K562 (cell line): Measurements from ENCODE around the gene RELCH. TPM values are rescaled to one million over a fixed set of nuclear protein-coding genes. Genes with fewer than 3 reads are reported as not detected.

Experiments used
- CAMTA2 ChIP-seq: fragments of 250-450 bp; sonication (Bioruptor Pico); conservative IDR thresholded peaks from 2 replicates; pipeline ENCODE4 v1.5.1; 2022
- CBX3 ChIP-seq, 2 experiments: IDR thresholded peaks; 1 replicate in 1 of 2; 2 replicates in 1 of 2; pipeline ENCODE4 v1.6.1; 2012; ENCODE audit warnings: inconsistent platforms in 2 of 2, low read length in 2 of 2, borderline replicate concordance in 1 of 2, control low read depth in 1 of 2
- EZH2 ChIP-seq: IDR thresholded peaks from 2 replicates; pipeline ENCODE4 v1.6.1; 2012; ENCODE audit warnings: low read depth, mild to moderate bottlenecking, inconsistent platforms, low read length, borderline replicate concordance
- GABPB1 ChIP-seq: sonication (generic); formaldehyde crosslinking; IDR thresholded peaks from 2 replicates; pipeline ENCODE4 v1.8.0; 2022; ENCODE audit warnings: mild to moderate bottlenecking, missing genetic modification reagents
- MYC ChIP-seq, 2 experiments: fragments of 250-450 bp in 1 of 2; sonication (Bioruptor Pico) in 1 of 2; IDR thresholded peaks; 2 replicates each; pipeline versions ENCODE4 v1.5.1 to v1.6.1; 2012 to 2021; ENCODE audit warnings: low read depth in 2 of 2, borderline replicate concordance in 1 of 2, improper control_type of control experiment in 1 of 2, low read length in 1 of 2, mild to moderate bottlenecking in 1 of 2, moderate library complexity in 1 of 2
- POLR2B ChIP-seq: fragments of 450-650 bp; IDR thresholded peaks from 2 replicates; pipeline ENCODE4 v1.6.1; 2018; ENCODE audit warnings: low read depth; ENCODE audit not compliant: partially characterized antibody
- ZBTB7A ChIP-seq: IDR thresholded peaks from 2 replicates; pipeline ENCODE4 v1.6.1; 2011; ENCODE audit warnings: low read depth, mild to moderate bottlenecking, low read length, moderate library complexity, borderline replicate concordance; ENCODE audit not compliant: control insufficient read depth
- ZKSCAN1 ChIP-seq: fragments of 150-350 bp; IDR thresholded peaks from 2 replicates; pipeline ENCODE4 v1.6.1; 2016; ENCODE audit warnings: low read depth, low read length
- ZNF146 ChIP-seq: IDR thresholded peaks from one replicate; pipeline ENCODE4 v1.6.1; 2018; ENCODE audit warnings: missing compliant biosample characterization; ENCODE audit not compliant: unreplicated experiment
- ZNF212 ChIP-seq: fragments of 450-650 bp; formaldehyde crosslinking; IDR thresholded peaks from 2 replicates; pipeline ENCODE4 v1.4.0; 2020; ENCODE audit warnings: mild to moderate bottlenecking
- ZNF766 ChIP-seq: fragments of 200-800 bp; sonication (Bioruptor generic); conservative IDR thresholded peaks from 2 replicates; pipeline ENCODE4 v1.6.1; 2016; ENCODE audit warnings: missing genetic modification characterization, missing compliant biosample characterization
- polyA plus RNA-seq, 8 experiments: library from polyadenylated mRNA; depleted of rRNA in 4 of 8; stranded (reverse) in 5 of 8; unstranded in 3 of 8; fragments of >200 nt; fragmentation: Nextera tagmentation in 2 of 8; fragmentation: Illumina TruSeq in 1 of 8; extraction: Ambion mirVana in 2 of 8; extraction: Trizol in 1 of 8; gene quantifications; 2 replicates each; pipeline versions ENCODE4 v1.2.1 to v1.2.3, GENCODE V29; 2011 to 2014; ENCODE audit warnings: inconsistent platforms in 1 of 8, missing spikeins in 1 of 8
- total RNA-seq, 7 experiments: library from RNA; depleted of rRNA in 6 of 7; stranded (reverse); fragments of >200 nt in 6 of 7; fragmentation: Illumina TruSeq in 2 of 7; extraction: Trizol in 2 of 7; gene quantifications; 2 replicates each; pipeline versions ENCODE4 v1.2.1 to v1.2.3, GENCODE V29; 2011 to 2021; ENCODE audit warnings: low replicate concordance in 1 of 7
- TF ChIP-seq, protein P1 (sequence below): fragments of 450-650 bp; IDR thresholded peaks from 2 replicates; pipeline ENCODE4 v1.6.1; 2014; ENCODE audit warnings: low read depth, mild to moderate bottlenecking, moderate library complexity, borderline replicate concordance
- TF ChIP-seq, protein P2 (sequence below): fragments of 250-450 bp; sonication (Bioruptor Pico); IDR thresholded peaks from 2 replicates; pipeline ENCODE4 v1.5.0; 2022; ENCODE audit warnings: mild to moderate bottlenecking
- TF ChIP-seq, protein P3 (sequence below): sonication (generic); formaldehyde crosslinking; IDR thresholded peaks from 2 replicates; pipeline ENCODE4 v1.8.0; 2022; ENCODE audit warnings: missing genetic modification reagents, mild to moderate bottlenecking, borderline replicate concordance
- TF ChIP-seq, protein P4 (sequence below), 2 experiments: IDR thresholded peaks; 2 replicates each; pipeline ENCODE4 v1.6.1; 2012; ENCODE audit warnings: improper control_type of control experiment in 2 of 2, low read depth in 2 of 2, low read length in 2 of 2, borderline replicate concordance in 1 of 2
- TF ChIP-seq, protein P5 (sequence below): sonication (generic); formaldehyde crosslinking; IDR thresholded peaks from 2 replicates; pipeline ENCODE4 v1.8.1; 2022; ENCODE audit warnings: missing genetic modification reagents
- TF ChIP-seq, protein P6 (sequence below): fragments of 250-450 bp; sonication (Bioruptor Pico); IDR thresholded peaks from 2 replicates; pipeline ENCODE4 v1.4.0; 2020

Gene RELCH
- total and polyA plus RNA-seq, 9 of the 15 experiments (the other 6 are each of a cell fraction or from before 2014, with no cell fraction given), result 1.4 to 13.6 (median 7.6) TPM

DNA sequence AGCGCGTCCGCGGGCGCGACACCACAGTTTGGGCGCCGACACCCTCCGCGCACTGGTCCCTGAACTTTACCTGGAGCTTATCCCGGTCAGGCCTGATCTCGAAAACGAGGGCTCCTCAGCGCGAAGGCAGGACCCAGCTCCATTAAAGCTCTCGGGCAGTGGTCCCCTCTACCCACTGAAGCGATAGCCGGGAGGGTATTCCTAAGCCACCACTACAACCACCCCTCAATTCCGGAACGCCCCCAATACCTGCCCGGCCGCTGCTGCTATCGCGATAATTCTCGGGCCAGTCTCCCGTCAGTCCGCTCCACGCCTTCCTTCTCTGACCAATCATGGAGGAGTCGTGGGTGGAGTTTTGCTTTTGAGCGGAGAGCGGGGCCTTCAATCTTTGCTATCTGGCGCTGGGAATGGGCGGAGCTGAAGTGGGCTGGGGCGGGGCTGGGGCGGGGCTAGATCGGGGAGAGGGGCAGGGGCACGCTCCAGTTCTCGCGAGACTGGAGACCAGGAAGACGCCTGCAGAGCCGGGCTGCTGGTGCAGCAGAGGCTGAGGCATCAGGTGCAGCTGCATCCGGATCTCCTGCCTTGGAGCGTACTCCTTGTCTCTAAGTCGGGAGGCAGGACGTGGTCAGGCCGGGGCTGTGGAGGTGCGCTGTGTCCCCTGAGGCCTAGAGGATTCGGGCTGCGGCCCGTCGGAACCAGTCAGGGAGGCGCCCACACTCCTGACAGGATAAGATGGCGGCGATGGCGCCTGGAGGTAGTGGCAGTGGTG, at the start of gene RELCH, which contains the start of gene PIGN (continued):
- TF ChIP-seq, protein P1, sequence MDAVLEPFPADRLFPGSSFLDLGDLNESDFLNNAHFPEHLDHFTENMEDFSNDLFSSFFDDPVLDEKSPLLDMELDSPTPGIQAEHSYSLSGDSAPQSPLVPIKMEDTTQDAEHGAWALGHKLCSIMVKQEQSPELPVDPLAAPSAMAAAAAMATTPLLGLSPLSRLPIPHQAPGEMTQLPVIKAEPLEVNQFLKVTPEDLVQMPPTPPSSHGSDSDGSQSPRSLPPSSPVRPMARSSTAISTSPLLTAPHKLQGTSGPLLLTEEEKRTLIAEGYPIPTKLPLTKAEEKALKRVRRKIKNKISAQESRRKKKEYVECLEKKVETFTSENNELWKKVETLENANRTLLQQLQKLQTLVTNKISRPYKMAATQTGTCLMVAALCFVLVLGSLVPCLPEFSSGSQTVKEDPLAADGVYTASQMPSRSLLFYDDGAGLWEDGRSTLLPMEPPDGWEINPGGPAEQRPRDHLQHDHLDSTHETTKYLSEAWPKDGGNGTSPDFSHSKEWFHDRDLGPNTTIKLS, result peak; percentile 57
- no peak for TF ChIP-seq CBX3 (IDR thresholded peaks at IDR 0.05; ENCODE audit: borderline replicate concordance in 1 of 2, low read length in 2 of 2)
- peak; percentile 59 for TF ChIP-seq POLR2B
- TF ChIP-seq, protein P2, sequence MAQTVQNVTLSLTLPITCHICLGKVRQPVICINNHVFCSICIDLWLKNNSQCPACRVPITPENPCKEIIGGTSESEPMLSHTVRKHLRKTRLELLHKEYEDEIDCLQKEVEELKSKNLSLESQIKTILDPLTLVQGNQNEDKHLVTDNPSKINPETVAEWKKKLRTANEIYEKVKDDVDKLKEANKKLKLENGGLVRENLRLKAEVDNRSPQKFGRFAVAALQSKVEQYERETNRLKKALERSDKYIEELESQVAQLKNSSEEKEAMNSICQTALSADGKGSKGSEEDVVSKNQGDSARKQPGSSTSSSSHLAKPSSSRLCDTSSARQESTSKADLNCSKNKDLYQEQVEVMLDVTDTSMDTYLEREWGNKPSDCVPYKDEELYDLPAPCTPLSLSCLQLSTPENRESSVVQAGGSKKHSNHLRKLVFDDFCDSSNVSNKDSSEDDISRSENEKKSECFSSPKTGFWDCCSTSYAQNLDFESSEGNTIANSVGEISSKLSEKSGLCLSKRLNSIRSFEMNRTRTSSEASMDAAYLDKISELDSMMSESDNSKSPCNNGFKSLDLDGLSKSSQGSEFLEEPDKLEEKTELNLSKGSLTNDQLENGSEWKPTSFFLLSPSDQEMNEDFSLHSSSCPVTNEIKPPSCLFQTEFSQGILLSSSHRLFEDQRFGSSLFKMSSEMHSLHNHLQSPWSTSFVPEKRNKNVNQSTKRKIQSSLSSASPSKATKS (CRISPR knock-in tag), result no peak
- no peak for TF ChIP-seq MYC (IDR thresholded peaks at IDR 0.05; ENCODE audit: low read depth, low read length)
- TF ChIP-seq MYC (CRISPR knock-in tag; IDR thresholded peaks at IDR 0.05; ENCODE audit: borderline replicate concordance, low read depth), result no peak
- no peak; the same call in 1 of the 2 replicates for TF ChIP-seq GABPB1 (CRISPR knock-in tag)
- no peak for TF ChIP-seq ZNF212 (CRISPR knock-in tag)
- TF ChIP-seq, protein P3, sequence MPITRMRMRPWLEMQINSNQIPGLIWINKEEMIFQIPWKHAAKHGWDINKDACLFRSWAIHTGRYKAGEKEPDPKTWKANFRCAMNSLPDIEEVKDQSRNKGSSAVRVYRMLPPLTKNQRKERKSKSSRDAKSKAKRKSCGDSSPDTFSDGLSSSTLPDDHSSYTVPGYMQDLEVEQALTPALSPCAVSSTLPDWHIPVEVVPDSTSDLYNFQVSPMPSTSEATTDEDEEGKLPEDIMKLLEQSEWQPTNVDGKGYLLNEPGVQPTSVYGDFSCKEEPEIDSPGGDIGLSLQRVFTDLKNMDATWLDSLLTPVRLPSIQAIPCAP, result no peak
- TF ChIP-seq ZKSCAN1, result no peak
- TF ChIP-seq, protein P4, sequence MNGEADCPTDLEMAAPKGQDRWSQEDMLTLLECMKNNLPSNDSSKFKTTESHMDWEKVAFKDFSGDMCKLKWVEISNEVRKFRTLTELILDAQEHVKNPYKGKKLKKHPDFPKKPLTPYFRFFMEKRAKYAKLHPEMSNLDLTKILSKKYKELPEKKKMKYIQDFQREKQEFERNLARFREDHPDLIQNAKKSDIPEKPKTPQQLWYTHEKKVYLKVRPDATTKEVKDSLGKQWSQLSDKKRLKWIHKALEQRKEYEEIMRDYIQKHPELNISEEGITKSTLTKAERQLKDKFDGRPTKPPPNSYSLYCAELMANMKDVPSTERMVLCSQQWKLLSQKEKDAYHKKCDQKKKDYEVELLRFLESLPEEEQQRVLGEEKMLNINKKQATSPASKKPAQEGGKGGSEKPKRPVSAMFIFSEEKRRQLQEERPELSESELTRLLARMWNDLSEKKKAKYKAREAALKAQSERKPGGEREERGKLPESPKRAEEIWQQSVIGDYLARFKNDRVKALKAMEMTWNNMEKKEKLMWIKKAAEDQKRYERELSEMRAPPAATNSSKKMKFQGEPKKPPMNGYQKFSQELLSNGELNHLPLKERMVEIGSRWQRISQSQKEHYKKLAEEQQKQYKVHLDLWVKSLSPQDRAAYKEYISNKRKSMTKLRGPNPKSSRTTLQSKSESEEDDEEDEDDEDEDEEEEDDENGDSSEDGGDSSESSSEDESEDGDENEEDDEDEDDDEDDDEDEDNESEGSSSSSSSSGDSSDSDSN (IDR thresholded peaks at IDR 0.05; ENCODE audit: borderline replicate concordance in 1 of 2, low read depth in 2 of 2, low read length in 2 of 2), result no peak
- TF ChIP-seq, protein P5, sequence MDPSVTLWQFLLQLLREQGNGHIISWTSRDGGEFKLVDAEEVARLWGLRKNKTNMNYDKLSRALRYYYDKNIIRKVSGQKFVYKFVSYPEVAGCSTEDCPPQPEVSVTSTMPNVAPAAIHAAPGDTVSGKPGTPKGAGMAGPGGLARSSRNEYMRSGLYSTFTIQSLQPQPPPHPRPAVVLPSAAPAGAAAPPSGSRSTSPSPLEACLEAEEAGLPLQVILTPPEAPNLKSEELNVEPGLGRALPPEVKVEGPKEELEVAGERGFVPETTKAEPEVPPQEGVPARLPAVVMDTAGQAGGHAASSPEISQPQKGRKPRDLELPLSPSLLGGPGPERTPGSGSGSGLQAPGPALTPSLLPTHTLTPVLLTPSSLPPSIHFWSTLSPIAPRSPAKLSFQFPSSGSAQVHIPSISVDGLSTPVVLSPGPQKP (CRISPR knock-in tag), result no peak
- TF ChIP-seq EZH2, result no peak
- TF ChIP-seq ZNF146 (CRISPR knock-in tag), result no peak
- TF ChIP-seq, protein P6, sequence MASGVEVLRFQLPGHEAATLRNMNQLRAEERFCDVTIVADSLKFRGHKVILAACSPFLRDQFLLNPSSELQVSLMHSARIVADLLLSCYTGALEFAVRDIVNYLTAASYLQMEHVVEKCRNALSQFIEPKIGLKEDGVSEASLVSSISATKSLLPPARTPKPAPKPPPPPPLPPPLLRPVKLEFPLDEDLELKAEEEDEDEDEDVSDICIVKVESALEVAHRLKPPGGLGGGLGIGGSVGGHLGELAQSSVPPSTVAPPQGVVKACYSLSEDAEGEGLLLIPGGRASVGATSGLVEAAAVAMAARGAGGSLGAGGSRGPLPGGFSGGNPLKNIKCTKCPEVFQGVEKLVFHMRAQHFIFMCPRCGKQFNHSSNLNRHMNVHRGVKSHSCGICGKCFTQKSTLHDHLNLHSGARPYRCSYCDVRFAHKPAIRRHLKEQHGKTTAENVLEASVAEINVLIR (CRISPR knock-in tag), result no peak
- no peak for TF ChIP-seq ZNF766
- no peak for TF ChIP-seq ZBTB7A
- no peak for TF ChIP-seq CAMTA2
